Measurements from ENCODE around the gene AQP3. TPM values are rescaled to one million over a fixed set of nuclear protein-coding genes. Genes with fewer than 3 reads are reported as not detected.

The AQP3 gene
- total and polyA plus RNA-seq, 2 of the 4 experiments (the other 2 are of a cell fraction) = 3.8 to 12.2 TPM

GRCh38 chr9:33447799-33448553, 583 bp upstream of the AQP3 start:
- Histone ChIP-seq H2AFZ (replicated peaks; ENCODE audit: low read length, poor library complexity) (peak overlapping the region; percentile 93), H3K4me2 (ENCODE audit: low read depth, low read length) (peak overlapping the region; percentile 17), H3K4me3 (ENCODE audit: insufficient read depth, low read depth, low read length) (peak overlapping the region; percentile 40), H4K5ac (ENCODE audit: low read depth, low read length) (no peak overlapping the region), H2BK120ac (ENCODE audit: low read depth, low read length) (no peak overlapping the region; the same call in 1 of the 2 replicates), H3K27ac (ENCODE audit: insufficient read depth, low read length) (no peak overlapping the region), H3K4me1 (ENCODE audit: control insufficient read depth, insufficient read depth, low read length) (peaks cover 9% of the 10 kb centered on the region), H3K4ac (ENCODE audit: low read depth, low read length) (peak overlapping the region; percentile 53), H3K9me3 (ENCODE audit: control insufficient read depth, insufficient read depth, low read length) (no peaks in the 10 kb centered on the region), H3K27me3 (ENCODE audit: control insufficient read depth, insufficient read depth, low read length) (no peaks in the 10 kb centered on the region), H3K79me1 (ENCODE audit: low read depth in 1 of 2, low read length in 2 of 2) (no peaks in the 10 kb centered on the region), H3K14ac (replicated peaks; ENCODE audit: low read depth, low read length) (peak overlapping the region; percentile 33; the same call in 1 of the 2 replicates), H2BK5ac (ENCODE audit: low read depth, low read length, poor library complexity, severe bottlenecking) (no peak overlapping the region), H3K36me3 (ENCODE audit: control insufficient read depth, insufficient read depth, low read length) (no peaks in the 10 kb centered on the region), H3K9ac (ENCODE audit: low read depth, low read length) (no peak overlapping the region), H2BK20ac (ENCODE audit: low read depth, low read length) (peak overlapping the region; percentile 55; the same call in 1 of the 2 replicates), H3K56ac (ENCODE audit: extremely low read depth, insufficient read depth, low read length) (no peak overlapping the region), H3K9me1 (ENCODE audit: insufficient read depth, low read length) (peaks cover 10% of the 10 kb centered on the region), H2AK9ac (replicated peaks; ENCODE audit: low read depth, low read length, poor library complexity) (peak overlapping the region; percentile 92), H4K8ac (ENCODE audit: low read depth in 2 of 2, low read length in 2 of 2) (peak overlapping the region; percentile 22 to 31; a peak in 1 of 4 replicates), H4K20me1 (ENCODE audit: insufficient read depth, low read length) (no peaks in the 10 kb centered on the region), H2AK5ac (ENCODE audit: low read depth, low read length) (peak overlapping the region; percentile 70), H3K18ac (ENCODE audit: low read depth, low read length) (no peak overlapping the region), H4K91ac (ENCODE audit: insufficient read depth, low read depth, low read length) (no peak overlapping the region), H3K23ac (ENCODE audit: low read depth, low read length) (peak overlapping the region; percentile 18; the same call in 1 of the 2 replicates), H2BK15ac (ENCODE audit: low read depth, low read length) (no peak overlapping the region; the same call in 2 of the 3 replicates)
- ChIA-PET POLR2A (ENCODE audit: unreplicated experiment) (no interaction called here), CTCF (no interaction called here)
- BruUV-seq (replicated peaks) = no TSS peak
- peak; percentile 2; the same call in 1 of the 2 replicates for ATAC-seq (ENCODE audit: low read depth)
- no peak for DNase-seq
- dilution Hi-C loops (cut with HindIII; ENCODE audit: low sequenced_read_pairs, unreplicated experiment) (no loop called here), in situ Hi-C loops (cut with MboI; ENCODE audit: low sequenced_read_pairs) (no loop called here), intact Hi-C loops (cut with micrococcal nuclease) (no loop called here)
- no peak for TF ChIP-seq MXI1 (IDR thresholded peaks at IDR 0.05; ENCODE audit: borderline replicate concordance, low read depth, low read length)
- no peak for TF ChIP-seq POLR2A (IDR thresholded peaks at IDR 0.05; ENCODE audit: low read depth, low read length)
- no peak for TF ChIP-seq NFE2L2 (IDR thresholded peaks at IDR 0.05; ENCODE audit: low read depth, low read length)
- TF ChIP-seq MAZ (IDR thresholded peaks at IDR 0.05; ENCODE audit: borderline replicate concordance, low read depth, low read length) = no peak
- TF ChIP-seq, protein P1, sequence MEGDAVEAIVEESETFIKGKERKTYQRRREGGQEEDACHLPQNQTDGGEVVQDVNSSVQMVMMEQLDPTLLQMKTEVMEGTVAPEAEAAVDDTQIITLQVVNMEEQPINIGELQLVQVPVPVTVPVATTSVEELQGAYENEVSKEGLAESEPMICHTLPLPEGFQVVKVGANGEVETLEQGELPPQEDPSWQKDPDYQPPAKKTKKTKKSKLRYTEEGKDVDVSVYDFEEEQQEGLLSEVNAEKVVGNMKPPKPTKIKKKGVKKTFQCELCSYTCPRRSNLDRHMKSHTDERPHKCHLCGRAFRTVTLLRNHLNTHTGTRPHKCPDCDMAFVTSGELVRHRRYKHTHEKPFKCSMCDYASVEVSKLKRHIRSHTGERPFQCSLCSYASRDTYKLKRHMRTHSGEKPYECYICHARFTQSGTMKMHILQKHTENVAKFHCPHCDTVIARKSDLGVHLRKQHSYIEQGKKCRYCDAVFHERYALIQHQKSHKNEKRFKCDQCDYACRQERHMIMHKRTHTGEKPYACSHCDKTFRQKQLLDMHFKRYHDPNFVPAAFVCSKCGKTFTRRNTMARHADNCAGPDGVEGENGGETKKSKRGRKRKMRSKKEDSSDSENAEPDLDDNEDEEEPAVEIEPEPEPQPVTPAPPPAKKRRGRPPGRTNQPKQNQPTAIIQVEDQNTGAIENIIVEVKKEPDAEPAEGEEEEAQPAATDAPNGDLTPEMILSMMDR (conservative IDR thresholded peaks at IDR 0.05; ENCODE audit: low read depth, low read length) = no peak
- no peak for TF ChIP-seq CHD1 (IDR thresholded peaks at IDR 0.05; ENCODE audit: low read depth, low read length)
- WGBS, 2 experiments (ENCODE audit: extremely low coverage in 2 of 2, insufficient read length in 1 of 2) = 54% methylated on average over 15 of the region's 20 CpGs; no CpG with 5 or more reads in 1 of the 2 experiments
